Measurements from ENCODE around the gene C1QB. TPM values are rescaled to one million over a fixed set of nuclear protein-coding genes. Genes with fewer than 3 reads are reported as not detected.

The C1QB gene
- total RNA-seq, 1 experiment from 2014 or later: not detected

DNA sequence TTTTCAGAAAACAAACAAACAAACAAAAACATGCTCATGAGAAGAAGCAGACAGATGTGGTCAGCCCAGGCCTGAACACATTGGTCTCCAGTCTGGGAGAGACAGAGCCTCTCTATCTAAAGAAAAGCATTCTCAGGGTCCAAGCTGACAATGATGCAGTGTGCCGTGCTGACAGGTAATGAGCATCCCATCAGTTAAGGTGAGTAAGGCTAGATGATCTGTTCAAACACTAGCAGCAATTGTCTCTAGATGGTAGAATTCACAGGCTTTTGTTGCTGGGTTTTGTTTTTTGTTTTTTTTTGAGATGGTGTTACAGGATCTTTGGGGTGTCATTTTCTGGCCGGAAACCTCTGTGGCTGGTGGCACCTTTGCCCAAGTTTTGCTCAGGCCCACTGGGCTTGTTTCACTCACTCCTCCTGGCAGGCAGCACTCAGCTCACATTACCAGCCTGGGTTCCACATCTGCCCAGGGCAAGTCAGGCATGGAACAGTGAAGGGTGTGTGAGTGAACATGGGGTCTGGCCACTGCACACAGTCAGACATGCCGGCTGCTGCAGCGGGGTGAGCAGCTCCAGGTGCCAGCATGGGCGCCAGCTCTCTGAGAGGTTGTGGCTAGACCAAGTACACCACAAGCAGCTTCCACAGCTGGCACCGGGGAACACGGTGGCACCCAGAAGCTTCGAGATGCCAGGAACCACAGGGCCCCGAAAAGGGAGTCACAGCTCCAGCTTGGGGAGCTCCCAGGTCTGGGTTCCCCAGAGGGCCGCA lies 19.2 kb upstream of the C1QB start:
- DNase-seq (ENCODE audit: low read depth): no peak

DNA sequence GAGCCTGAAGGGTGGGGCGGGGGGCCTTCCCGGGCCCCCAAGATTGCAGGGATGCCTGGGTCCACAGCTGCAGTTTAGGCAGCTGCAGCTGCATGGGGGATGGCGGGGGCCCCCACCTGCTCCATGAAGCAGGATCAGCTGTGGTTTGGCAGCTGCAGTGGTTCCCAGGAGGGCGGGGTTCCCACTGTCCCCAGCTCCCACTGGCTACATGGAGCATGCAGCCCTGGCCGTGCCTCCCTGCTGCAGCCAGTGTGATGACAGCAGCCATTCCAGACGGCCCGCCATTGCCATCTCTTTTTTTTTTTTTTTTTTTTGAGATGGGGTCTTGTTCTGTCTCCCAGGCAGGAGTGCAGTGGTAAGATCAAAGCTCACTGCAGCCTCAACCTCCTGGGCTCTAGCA lies 17.6 kb upstream of the C1QB start:
- no peak for DNase-seq (ENCODE audit: low read depth)

DNA sequence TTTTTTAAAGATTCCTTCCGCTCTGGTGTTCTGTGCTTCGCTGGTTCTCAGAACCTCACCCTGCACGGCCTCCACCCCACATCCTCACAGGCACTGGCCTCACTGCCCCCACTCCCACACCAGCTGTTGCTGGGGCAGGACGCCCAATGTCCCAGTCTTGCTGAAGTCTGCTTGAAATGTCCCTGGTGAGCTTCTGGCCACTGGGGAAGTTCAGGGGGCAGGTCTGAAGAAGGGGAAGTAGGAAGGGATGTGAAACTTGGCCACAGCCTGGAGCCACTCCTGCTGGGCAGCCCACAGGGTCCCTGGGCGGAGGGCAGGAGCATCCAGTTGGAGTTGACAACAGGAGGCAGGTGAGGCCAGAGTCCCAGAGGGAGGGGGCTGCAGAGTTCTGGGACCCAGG lies 16.7 kb upstream of the C1QB start, which contains the start of gene C1QA:
Gene C1QA, plus strand, starts transcription at position 276 of the 400 bp plus-strand sequence. CDS start 989 bp downstream, outside the sequence.
- DNase-seq (ENCODE audit: low read depth): no peak

DNA sequence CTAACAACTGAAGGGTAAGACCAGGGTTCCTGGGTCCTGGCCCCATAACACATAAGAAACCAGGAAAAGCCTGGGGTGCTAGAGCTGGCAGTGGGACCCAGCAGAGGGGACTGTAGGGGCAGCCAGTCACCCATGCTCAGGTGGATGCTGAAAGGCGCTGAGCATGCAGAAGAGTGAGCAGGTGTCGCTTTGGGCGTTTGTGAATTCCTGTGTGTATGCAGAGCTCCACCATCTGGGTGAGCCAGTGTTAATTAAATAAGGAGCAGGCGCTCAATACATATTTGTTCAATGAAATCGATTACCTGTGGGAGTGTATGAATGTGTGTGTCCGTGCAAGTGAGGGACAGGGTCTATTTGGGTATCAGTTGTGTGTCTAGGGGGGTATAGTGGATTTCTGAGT lies 16.1 kb upstream of the C1QB start:
- DNase-seq (ENCODE audit: low read depth): no peak

DNA sequence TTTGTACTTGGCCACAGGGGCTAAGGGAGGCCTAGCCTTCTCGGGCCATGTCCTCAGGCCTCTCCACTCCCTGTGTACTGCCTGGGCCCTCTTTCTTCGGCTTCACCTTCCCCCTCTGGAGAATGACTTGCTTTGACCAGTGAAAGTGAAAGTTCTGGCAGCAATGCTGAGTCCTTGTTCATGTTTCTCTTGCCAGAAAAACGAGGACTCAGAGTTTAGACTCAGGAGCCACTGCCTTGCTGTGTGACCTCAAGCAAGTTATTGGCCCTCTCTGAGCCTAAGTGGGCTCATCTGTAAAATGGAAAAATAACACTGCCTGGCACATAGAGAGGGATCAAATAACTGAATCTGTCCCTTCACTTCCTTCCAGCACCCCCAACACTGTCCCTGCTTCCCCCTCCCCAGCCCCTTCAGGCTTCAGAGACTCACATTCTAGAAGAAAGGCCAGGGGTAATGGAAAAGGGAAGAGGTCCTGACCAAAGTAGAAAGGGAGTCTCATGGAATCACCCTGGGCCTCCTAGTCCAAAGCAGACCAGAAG lies 15.1 kb upstream of the C1QB start:
- DNase-seq (ENCODE audit: low read depth): no peak

DNA sequence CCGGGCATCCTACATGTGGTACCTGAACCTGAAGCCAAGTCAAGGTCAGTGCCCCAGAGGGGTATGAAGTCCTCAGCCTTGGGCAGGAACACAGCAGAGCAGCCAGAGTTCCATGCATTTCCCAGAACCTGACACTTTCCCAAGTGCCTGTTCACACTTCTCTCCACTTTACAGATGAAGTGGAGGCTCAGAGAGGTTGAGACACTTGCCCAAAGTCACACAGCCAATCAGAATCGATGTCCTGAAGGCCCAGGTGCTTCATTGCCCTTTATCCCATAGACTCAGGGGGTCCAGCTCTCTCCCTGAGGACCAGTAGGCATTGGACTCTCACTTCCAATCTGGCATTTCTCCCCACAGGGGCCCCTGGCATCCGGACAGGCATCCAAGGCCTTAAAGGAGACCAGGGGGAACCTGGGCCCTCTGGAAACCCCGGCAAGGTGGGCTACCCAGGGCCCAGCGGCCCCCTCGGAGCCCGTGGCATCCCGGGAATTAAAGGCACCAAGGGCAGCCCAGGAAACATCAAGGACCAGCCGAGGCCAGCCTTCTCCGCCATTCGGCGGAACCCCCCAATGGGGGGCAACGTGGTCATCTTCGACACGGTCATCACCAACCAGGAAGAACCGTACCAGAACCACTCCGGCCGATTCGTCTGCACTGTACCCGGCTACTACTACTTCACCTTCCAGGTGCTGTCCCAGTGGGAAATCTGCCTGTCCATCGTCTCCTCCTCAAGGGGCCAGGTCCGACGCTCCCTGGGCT lies 14.4 kb upstream of the C1QB start:
- DNase-seq (ENCODE audit: low read depth): no peak

DNA sequence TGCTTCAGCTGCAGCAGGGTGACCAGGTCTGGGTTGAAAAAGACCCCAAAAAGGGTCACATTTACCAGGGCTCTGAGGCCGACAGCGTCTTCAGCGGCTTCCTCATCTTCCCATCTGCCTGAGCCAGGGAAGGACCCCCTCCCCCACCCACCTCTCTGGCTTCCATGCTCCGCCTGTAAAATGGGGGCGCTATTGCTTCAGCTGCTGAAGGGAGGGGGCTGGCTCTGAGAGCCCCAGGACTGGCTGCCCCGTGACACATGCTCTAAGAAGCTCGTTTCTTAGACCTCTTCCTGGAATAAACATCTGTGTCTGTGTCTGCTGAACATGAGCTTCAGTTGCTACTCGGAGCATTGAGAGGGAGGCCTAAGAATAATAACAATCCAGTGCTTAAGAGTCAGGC lies 13.8 kb upstream of the C1QB start:
- peak; percentile 56 for DNase-seq (ENCODE audit: low read depth)

DNA sequence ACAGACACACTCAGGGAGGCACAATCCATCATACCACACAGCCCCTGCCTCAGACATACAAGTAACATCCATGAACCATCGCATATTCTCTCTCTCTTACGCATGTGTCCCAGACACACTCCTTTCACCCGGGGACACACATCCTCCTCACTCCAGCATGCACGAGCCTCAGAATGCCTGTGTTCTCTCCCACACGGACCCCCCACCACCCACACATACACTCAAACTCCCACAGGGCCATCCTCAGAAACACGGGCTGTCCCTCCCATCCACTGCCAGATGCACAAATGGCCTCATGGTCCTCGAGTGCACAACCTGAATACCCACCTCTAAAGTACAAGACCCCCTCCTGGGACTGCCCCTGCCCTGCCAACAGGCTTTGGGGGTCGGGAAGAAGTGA lies 11.8 kb upstream of the C1QB start:
- no peak for DNase-seq (ENCODE audit: low read depth)

DNA sequence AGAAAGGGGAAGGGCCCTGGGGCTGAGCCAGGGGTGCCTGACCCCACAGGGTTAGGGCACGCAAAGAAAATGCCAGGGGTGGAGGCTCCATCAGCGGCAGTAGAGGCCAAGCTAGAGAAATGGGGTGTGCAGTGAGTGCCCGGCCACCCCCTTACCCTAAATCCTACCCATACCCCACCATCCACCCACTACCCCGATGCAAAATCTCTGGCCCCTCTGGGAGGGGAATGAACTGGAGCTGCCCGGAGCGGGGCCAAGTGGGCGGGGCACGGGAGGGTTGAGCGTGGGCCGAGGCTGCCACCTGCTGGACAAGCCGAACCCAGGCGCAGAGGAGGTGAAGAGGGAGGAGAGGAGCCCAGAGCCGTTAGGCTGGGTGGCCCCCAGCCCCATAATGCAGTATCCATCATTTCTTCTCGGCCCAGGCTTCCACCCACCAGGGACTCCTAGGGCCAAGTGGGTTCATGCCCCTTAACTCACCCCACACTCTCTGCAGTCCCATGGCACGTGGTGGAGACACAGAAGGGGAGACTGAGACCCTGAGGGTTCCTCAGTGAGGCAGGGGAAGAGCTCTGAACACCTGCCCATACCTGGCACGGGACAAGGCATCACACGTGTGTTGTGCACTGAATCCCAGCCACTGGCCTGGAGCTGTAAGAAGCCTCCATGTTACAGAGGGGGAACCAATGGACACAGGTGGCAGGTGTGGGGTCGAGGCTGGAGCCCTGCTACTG lies 11.0 kb upstream of the C1QB start:
- peak; percentile 47 for DNase-seq (ENCODE audit: low read depth)

DNA sequence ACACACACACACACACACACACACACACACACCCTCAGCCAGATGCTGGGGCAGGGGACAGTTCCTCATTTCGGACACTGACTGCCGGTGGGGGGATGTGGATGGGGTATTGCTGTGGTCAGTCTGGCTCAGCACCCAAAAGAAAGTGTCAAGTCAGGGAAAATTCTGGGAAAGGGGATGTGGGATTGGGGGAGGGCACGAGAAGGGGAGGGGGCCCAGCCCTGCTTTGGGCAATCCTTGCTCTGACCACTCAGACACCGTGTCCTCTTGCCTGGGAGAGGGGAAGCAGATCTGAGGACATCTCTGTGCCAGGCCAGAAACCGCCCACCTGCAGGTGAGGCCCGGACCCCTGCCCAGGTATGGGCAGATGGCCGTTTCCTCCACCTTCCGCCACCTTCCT lies 9.7 kb upstream of the C1QB start, which contains the start of gene C1QC:
Gene C1QC, plus strand, starts transcription at position 253 of the 400 bp plus-strand sequence. CDS start 391 bp downstream, outside the sequence.
- no peak for DNase-seq (ENCODE audit: low read depth)

DNA sequence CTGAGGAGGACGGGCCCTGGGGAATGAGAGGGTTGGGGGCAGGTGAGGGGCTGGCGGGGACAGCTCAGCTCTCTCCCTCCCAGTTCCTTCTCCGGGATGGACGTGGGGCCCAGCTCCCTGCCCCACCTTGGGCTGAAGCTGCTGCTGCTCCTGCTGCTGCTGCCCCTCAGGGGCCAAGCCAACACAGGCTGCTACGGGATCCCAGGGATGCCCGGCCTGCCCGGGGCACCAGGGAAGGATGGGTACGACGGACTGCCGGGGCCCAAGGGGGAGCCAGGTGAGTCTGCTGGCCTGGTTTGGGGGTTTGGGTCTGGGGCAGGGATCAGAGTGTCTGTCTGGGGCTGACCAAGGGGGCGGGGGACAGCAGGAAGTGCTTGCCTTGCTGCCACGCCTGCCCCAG lies 9.1 kb upstream of the C1QB start:
- DNase-seq (ENCODE audit: low read depth): no peak

DNA sequence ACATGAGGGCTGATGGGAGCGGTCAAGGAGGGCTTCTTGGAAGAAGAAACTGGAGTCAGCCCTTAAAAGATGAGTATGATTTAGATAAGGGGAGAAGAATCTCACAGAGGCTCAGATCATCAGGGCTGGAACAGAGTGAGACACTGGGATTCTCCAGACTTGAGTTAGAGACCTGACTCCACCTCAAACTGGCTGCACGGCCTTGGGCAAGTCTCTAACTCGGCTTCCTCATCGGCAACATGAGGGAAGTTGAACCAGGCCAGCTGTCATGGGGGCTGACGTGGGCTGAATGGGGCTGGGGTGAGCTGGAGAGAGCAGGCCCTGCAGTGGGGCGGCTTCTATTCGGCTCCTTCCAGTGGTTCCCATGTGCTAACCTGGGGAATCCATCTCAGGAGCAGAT lies 7.1 kb upstream of the C1QB start:
- no peak for DNase-seq (ENCODE audit: low read depth)

DNA sequence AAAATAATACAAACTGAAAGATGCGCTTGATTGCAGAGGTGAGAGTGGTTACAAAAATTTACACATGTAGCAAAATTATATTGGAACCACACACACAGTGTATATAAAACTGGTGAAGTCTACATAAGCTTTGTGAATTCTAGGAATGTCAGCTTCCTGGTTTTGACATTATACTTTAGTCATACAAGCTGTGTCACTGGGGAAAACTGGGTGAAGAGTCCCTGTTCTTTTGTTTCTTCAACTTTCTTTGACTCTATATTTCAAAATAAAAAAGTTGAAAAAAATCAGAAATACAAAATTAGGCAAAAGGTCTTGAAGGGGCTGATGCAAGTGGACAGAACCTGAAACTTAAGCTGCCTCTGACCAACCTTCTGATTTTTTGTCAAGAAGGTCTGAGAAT lies 6.7 kb upstream of the C1QB start:
- no peak for DNase-seq (ENCODE audit: low read depth)

DNA sequence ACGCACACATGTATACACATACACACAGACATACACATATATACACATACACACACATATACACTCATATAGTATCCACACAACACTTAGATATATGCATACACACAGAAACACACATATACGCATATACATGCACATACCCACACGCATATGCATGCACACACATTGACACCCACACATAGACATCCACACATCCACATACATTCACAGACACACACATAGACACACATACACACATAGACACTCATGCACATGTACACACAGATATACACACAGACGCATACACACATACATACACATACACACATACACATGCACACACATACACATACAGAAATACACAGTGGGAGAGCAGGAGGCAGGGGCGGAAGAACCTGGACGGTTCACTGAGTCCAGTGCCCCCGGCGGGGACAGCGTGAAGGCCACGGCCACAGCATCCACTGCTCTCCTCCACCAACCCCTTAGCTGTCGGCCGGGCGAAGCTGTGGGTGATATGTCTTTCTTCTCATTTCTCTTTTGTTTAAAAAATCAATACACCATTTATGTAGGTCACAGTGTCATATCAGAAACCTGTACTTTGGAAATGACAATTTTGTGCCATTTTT lies 2.8 kb upstream of the C1QB start:
- no peak for DNase-seq (ENCODE audit: low read depth)

DNA sequence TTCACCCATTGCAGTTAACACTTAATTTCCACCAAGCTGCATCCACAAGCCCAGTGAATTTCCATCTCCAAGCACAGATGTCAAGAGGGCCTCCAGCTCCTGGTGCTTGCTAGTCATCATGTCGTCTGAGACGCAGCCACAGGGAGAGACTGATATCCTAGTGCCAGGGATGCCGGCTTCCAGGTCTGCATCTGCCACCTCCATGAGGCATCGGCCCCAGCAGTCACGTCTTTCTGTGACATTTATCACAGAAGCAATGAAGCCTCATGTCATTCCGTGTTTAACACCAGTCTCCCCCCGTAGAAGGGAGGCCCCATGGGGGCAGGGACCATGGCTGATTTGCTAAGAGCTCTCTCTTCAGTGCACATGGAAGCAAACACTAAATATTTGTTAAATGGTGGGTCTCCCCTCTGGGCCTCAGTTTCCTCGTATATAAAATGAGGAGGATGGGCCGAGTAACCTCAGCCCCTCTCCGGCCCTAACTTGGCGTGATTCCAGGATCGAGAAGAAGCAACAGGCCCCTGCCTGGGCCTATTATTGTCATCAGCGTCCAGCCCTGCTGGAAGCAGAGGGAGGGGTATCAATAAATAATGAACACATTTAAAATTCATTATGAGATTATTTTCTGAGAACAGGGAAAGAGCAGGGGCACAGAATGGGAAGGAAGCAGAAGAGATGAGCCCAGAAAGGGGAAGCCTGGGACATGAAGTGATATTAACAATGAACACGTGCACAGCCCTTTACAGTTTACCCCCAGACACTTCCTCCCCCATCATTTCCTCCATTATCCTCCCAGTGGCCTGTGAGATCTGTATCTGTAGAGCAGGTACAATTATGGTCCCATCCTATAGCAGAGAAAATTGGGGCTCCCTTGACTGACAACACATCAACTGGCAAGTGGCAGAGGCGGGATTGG lies 837 bp upstream of the C1QB start:
- no peak for DNase-seq (ENCODE audit: low read depth)

DNA sequence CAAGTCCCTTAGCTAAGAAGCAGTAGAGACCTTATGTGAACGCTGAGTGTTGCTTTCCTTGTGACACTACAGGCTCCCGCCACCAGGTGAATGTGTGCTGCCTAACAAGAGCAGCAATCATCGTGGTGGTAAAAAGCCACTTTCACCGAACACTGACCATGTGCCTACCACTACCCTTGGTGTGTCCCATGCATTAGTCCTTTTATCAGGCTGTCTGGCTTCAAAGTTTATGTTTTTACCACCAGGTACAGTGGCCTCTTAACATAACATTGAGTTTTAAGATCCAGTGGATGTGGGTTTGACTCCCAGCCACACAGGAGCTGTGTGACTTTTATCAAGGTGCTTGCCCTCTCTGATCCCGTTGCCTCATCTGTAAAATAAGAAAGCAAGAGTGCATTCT lies 1.7 kb downstream of the C1QB start:
- no peak for DNase-seq (ENCODE audit: low read depth)

DNA sequence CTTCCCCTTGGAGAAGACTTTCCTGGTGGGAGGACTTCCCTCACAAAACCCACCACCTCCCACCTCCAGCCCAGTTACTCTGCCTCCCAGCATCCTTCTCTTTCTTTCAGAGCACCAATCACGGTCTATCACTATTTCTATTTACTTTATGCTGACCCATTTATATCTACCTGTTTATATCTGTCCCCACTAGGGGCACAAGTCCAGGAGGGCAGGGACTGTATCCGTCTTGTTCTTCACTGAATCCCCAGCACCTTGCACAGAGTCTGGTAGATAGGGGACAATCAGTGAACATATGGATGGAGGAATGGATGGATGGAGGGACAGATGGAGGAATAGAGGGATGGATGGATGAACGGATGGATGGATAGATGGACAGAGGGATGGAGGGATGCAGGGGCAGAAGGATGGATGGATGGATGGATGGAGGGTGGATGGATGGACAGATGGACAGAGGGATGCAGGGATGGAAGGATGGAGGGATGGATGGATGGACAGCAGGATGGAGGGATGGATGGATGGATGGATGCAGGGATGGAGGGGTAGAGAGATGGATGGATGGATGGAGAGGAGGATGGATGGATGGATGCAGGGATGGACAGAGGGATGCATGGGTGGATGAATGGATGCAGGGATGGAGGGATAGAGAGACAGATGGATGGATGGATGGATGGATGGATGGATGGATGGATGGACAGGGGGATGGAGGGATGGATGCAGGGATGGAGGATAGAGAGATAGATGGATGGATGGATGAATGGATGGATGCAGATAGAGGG lies 5.5 kb downstream of the C1QB start:
- no peak for DNase-seq (ENCODE audit: low read depth)

DNA sequence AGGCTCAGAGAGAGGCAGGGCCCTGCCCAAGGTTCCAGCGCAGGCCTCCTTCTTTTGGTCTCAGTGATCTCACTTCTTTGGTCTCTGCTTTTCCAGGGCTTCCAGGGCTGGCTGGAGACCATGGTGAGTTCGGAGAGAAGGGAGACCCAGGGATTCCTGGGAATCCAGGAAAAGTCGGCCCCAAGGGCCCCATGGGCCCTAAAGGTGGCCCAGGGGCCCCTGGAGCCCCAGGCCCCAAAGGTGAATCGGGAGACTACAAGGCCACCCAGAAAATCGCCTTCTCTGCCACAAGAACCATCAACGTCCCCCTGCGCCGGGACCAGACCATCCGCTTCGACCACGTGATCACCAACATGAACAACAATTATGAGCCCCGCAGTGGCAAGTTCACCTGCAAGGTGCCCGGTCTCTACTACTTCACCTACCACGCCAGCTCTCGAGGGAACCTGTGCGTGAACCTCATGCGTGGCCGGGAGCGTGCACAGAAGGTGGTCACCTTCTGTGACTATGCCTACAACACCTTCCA lies 7.7 kb downstream of the C1QB start:
- no peak for DNase-seq (ENCODE audit: low read depth)

DNA sequence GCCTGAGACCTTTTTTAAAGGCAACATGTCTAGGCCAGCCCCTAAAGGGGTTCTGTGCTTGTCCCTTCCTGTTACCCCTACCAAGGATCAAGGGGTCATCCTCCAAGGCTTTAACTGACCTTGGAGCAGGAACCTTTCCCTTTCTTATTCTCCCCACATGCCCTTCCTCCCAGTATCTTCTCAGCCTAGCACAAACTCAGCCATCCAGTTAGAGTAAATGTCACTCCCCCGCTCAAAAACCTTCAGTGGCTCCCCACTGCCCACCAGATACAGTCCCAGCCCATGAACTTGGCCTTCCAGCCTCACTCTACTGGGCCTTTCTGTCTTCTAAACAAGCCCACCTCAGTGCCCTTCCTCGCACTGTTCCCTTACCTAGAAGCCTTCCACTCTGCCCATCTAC lies 8.8 kb downstream of the C1QB start:
- no peak for DNase-seq (ENCODE audit: low read depth)
